Left lung (tissue), 14 donors: ENCODE measurements around the gene POGLUT3. TPM values are rescaled to one million over a fixed set of nuclear protein-coding genes. Genes with fewer than 3 reads are reported as not detected.

Experiments
- ATAC-seq: fragments of 200-7000 bp; cut with Tn5 transposase; one replicate; pipeline ENCODE4 v1.9.1; 2020; ENCODE audit warnings: moderate library complexity
- DNase-seq, 4 donors: peaks; one replicate each; pipeline ENCODE4 v3.0.0-alpha.2; 2013 to 2020
- H3K27ac ChIP-seq, 2 donors: fragments of 200-600 bp; sonication (generic) in 1 of 2; one replicate each; pipeline versions ENCODE4 v1.5.0 to v1.8.0; 2020 to 2021
- H3K27me3 ChIP-seq, 2 donors: fragments of 200-600 bp; sonication (generic) in 1 of 2; one replicate each; pipeline versions ENCODE4 v1.5.0 to v1.8.0; 2020 to 2021
- H3K36me3 ChIP-seq, 2 donors: fragments of 200-600 bp; sonication (generic) in 1 of 2; one replicate each; pipeline versions ENCODE4 v1.5.0 to v1.8.0; 2020 to 2021
- H3K4me1 ChIP-seq, 2 donors: fragments of 200-600 bp; one replicate each; pipeline ENCODE4 v1.8.0; 2021
- H3K4me3 ChIP-seq, 2 donors: fragments of 200-600 bp; sonication (generic) in 1 of 2; one replicate each; pipeline versions ENCODE4 v1.5.0 to v1.8.0; 2020 to 2021; ENCODE audit warnings: mild to moderate bottlenecking in 1 of 2
- H3K9me3 ChIP-seq, 2 donors: fragments of 200-600 bp; sonication (generic) in 1 of 2; one replicate each; pipeline versions ENCODE4 v1.5.0 to v1.8.0; 2020 to 2021
- intact Hi-C, 2 donors: fragments of 100-400 bp; cut with DNase I; formaldehyde crosslinking; loops; one replicate each; pipeline versions ENCODE4 v1.11.2 to v1.14.2; 2022
- long read RNA-seq, 12 donors: library from polyadenylated mRNA in 2 of 12; unstranded in 2 of 12; transcript quantifications; one replicate each; pipeline ENCODE4 v2.0.0 and lab custom pipeline, GENCODE V29; 2019 to 2026
- polyA plus RNA-seq, 6 donors: library from polyadenylated mRNA; unstranded; fragments of 120-200 nt; gene quantifications; one replicate each; pipeline ENCODE4 v1.2.1, GENCODE V29; 2013; ENCODE audit not compliant: insufficient read length in 6 of 6
- total RNA-seq, 2 donors: library from RNA; stranded (reverse); fragmentation: NEBNext Ultra II Directional; extraction: Animal tissue kit (Norgen Biotek cat#: 25700); gene quantifications; one replicate each; pipeline ENCODE4 v1.2.1, GENCODE V29; 2021
- TF ChIP-seq, protein P1 (sequence below), 2 donors: fragments of 200-600 bp; sonication (generic) in 1 of 2; IDR thresholded peaks; one replicate each; pipeline versions ENCODE4 v1.5.0 to v1.8.0; 2021; ENCODE audit warnings: antibody characterized with exemption in 2 of 2
- donor health status: DM: no; HTN: yes; CAD: no.
- donor health status: DM: no; HTN: no; CAD: no.

POGLUT3 gene, protein sequence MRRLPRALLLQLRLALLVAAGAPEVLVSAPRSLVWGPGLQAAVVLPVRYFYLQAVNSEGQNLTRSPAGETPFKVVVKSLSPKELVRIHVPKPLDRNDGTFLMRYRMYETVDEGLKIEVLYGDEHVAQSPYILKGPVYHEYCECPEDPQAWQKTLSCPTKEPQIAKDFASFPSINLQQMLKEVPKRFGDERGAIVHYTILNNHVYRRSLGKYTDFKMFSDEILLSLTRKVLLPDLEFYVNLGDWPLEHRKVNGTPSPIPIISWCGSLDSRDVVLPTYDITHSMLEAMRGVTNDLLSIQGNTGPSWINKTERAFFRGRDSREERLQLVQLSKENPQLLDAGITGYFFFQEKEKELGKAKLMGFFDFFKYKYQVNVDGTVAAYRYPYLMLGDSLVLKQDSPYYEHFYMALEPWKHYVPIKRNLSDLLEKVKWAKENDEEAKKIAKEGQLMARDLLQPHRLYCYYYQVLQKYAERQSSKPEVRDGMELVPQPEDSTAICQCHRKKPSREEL
- total RNA-seq (10 to 100 TPM; 27.4 to 38.0 TPM), polyA plus RNA-seq (10 to 100 TPM; 60.0 to 77.7 (median 67.6) TPM)
- long read RNA-seq, donor 1, full-length matches to known transcripts, result 19 of 70 reads
- long read RNA-seq, donor 1, partial matches to known transcripts, result 51 of 70 reads
- long read RNA-seq, donor 1, other reads (novel, unspliced or antisense), result 0 of 70 reads
- long read RNA-seq, donor 2, full-length matches to known transcripts, result 22 of 52 reads
- long read RNA-seq, donor 2, partial matches to known transcripts, result 30 of 52 reads
- long read RNA-seq, donor 2, other reads (novel, unspliced or antisense), result 0 of 52 reads
- long read RNA-seq, donor 3, full-length matches to known transcripts, result 14 of 21 reads
- long read RNA-seq, donor 3, partial matches to known transcripts, result 7 of 21 reads
- long read RNA-seq, donor 3, other reads (novel, unspliced or antisense), result 0 of 21 reads
- long read RNA-seq, donor 4, partial matches to known transcripts, result 1 of 2 reads
- long read RNA-seq, donor 4, other reads (novel, unspliced or antisense), result 1 of 2 reads
- long read RNA-seq, donor 5, full-length matches to known transcripts, result 14 of 39 reads
- long read RNA-seq, donor 5, partial matches to known transcripts, result 25 of 39 reads
- long read RNA-seq, donor 5, other reads (novel, unspliced or antisense), result 0 of 39 reads
- long read RNA-seq, donor 6, full-length matches to known transcripts, result 10 of 25 reads
- long read RNA-seq, donor 6, partial matches to known transcripts, result 15 of 25 reads
- long read RNA-seq, donor 6, other reads (novel, unspliced or antisense), result 0 of 25 reads
- long read RNA-seq, donor 7, full-length matches to known transcripts, result 8 of 8 reads
- long read RNA-seq, donor 7, partial matches to known transcripts, result 0 of 8 reads
- long read RNA-seq, donor 7, other reads (novel, unspliced or antisense), result 0 of 8 reads
- long read RNA-seq, donor 8, full-length matches to known transcripts, result 19 of 38 reads
- long read RNA-seq, donor 8, partial matches to known transcripts, result 19 of 38 reads
- long read RNA-seq, donor 8, other reads (novel, unspliced or antisense), result 0 of 38 reads
- long read RNA-seq, donor 9, result 0 reads
- long read RNA-seq, donor 10, result 0 reads
- long read RNA-seq, donor 11, full-length matches to known transcripts, result 5 of 5 reads
- long read RNA-seq, donor 11, partial matches to known transcripts, result 0 of 5 reads
- long read RNA-seq, donor 11, other reads (novel, unspliced or antisense), result 0 of 5 reads
- long read RNA-seq, donor 12, full-length matches to known transcripts, result 14 of 14 reads
- long read RNA-seq, donor 12, partial matches to known transcripts, result 0 of 14 reads
- long read RNA-seq, donor 12, other reads (novel, unspliced or antisense), result 0 of 14 reads

DNA sequence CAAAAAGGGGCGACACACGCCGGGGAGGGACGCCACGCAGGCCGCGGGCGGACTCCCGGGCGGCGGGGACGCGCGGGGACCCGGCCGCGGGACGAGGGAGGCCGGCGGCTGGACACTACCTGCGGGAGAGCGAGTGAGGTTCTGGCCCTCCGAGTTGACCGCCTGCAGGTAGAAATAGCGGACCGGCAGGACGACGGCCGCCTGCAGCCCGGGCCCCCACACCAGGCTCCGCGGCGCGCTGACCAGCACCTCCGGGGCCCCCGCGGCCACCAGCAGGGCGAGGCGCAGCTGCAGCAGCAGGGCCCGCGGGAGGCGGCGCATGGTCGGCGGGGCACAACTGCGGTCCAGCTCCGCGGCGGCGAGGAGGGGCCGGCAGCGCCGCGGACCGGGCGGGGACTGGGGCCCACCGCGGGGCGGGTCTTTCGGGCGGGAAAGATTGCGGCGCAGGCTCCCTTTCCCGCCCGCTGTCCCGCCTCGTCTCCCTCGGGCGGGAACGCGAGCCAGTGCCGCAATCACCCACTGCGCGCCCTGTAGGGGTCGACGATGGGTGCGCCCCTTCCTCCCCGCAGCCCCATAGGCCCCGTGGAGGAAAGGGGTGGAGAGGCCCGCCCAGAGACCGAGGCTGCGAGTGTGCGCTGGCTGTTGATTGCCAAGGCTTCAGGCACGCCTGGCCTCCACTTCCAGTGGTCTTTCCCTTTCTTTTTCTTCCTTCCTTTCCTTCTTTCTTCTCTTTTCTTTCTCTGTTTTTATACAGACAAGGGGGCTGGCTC is at the start of gene POGLUT3:
TSS of gene POGLUT3 (minus strand) at position 339 of the 770 bp plus-strand sequence. CDS start at position 321, 18 bp downstream.
- Histone ChIP-seq H3K4me3 (peak within 1 kb of the TSS; percentile 62 to 63), H3K27me3 (no peaks in the 10 kb centered on the region), H3K27ac (peak within 1 kb of the TSS; percentile 96 to 98), H3K4me1 (peaks cover 0 to 13% of the 10 kb centered on the region in 2 donors), H3K36me3 (no peaks in the 10 kb centered on the region), H3K9me3 (no peaks in the 10 kb centered on the region)
- DNase-seq (peak; percentile 61 to 92 (median 74)), ATAC-seq (peak; percentile 74)
- TF ChIP-seq, protein P1, sequence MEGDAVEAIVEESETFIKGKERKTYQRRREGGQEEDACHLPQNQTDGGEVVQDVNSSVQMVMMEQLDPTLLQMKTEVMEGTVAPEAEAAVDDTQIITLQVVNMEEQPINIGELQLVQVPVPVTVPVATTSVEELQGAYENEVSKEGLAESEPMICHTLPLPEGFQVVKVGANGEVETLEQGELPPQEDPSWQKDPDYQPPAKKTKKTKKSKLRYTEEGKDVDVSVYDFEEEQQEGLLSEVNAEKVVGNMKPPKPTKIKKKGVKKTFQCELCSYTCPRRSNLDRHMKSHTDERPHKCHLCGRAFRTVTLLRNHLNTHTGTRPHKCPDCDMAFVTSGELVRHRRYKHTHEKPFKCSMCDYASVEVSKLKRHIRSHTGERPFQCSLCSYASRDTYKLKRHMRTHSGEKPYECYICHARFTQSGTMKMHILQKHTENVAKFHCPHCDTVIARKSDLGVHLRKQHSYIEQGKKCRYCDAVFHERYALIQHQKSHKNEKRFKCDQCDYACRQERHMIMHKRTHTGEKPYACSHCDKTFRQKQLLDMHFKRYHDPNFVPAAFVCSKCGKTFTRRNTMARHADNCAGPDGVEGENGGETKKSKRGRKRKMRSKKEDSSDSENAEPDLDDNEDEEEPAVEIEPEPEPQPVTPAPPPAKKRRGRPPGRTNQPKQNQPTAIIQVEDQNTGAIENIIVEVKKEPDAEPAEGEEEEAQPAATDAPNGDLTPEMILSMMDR (IDR thresholded peaks at IDR 0.05), result no peak
- intact Hi-C loops, result no loop called here

DNA sequence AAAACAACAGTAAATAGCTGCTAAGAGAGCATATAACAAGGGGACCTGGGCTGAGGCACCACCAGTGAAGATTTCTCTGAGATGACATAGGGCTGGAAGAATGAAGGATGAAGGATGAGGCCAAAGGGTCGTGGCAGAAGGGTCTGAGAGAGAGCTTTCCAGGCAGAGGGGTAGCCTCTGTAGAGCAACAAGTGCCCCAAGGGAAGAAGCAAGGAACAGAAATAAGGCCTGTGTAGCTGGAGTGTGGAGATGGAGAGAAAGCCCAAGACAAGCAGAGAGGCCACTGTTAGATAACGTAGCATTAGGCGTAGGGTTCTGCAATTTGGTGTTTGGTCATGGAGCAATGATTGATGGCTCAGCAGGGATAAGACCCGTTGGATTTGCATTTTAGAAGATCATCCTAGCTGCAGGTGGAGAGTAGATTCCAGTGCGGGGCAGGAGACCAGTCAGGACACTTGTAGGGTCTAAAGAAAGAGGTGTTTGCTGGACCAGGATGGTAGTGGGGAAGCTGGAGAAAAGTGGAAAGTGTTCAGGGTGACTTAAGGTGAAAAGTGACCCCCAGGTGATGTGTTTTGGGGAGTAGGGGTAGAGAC is 47.8 kb upstream of the POGLUT3 start:
- intact Hi-C loops, result no loop called here
- TF ChIP-seq, protein P1 (IDR thresholded peaks at IDR 0.05), result no peak
- H3K36me3 ChIP-seq, result no peaks in the 10 kb centered on the region
- H3K4me1 ChIP-seq, result no peaks in the 10 kb centered on the region
- no peak overlapping the region for H3K27ac ChIP-seq
- no peak overlapping the region for H3K4me3 ChIP-seq
- DNase-seq, result no peak
- no peaks in the 10 kb centered on the region for H3K27me3 ChIP-seq
- ATAC-seq, result no peak
- no peaks in the 10 kb centered on the region for H3K9me3 ChIP-seq

DNA sequence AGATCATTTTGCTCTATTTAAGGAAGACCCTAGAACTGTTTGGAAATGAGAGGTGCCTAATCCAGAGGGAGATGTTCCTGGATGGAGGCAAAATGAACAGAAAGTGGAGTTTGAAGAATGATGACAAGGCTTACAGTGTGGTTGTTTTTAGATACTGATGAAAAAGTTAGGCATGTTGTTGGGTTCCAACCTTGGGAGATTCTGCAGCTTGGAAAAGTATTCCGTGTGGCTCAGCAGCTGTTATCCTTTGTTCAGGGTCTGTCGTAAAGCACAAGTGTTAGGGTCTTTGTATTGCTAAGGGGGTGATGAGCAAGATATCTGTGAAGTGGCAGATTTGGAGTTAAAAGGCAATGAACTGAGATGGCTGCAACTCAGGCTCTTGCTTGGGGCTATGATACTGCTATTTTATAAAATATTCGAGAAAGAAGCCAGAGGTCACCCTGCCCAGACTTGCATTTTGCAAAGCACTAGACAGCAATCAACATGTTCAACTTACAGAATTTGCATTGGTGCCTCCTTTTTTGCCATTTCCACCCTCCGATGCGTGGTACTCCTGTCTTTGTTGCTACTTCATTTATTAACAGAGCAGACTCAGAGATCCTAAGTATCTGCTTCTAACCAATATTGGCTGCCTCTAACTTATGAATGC is 45.3 kb upstream of the POGLUT3 start:
- H3K36me3 ChIP-seq, result no peaks in the 10 kb centered on the region
- no peak overlapping the region for H3K27ac ChIP-seq
- H3K9me3 ChIP-seq, result no peaks in the 10 kb centered on the region
- no peak for ATAC-seq
- H3K4me1 ChIP-seq, result no peaks in the 10 kb centered on the region
- DNase-seq, result no peak
- H3K4me3 ChIP-seq, result no peak overlapping the region
- intact Hi-C loops, result no loop called here
- no peaks in the 10 kb centered on the region for H3K27me3 ChIP-seq
- TF ChIP-seq, protein P1 (IDR thresholded peaks at IDR 0.05), result no peak
